GM12878 (cell line): ENCODE results near the gene MAMDC2.

Experiments used
- CTCF ChIP-seq, 3 experiments: IDR thresholded peaks in 2 of 3; conservative IDR thresholded peaks in 1 of 3; 2 replicates each; pipeline ENCODE4 v1.5.1; 2011; ENCODE audit warnings: low read depth in 3 of 3, low read length in 3 of 3, mild to moderate bottlenecking in 3 of 3, control low read depth in 2 of 3, moderate library complexity in 2 of 3, inconsistent platforms in 1 of 3, mixed read lengths in 1 of 3; ENCODE audit not compliant: control insufficient read depth in 2 of 3, insufficient read depth in 1 of 3; ENCODE audit errors: extremely low read depth in 1 of 3
- EP300 ChIP-seq, 2 experiments: fragments of 150-350 bp in 1 of 2; IDR thresholded peaks; 2 replicates each; pipeline ENCODE4 v1.6.1; 2011 to 2012; ENCODE audit warnings: low read depth in 2 of 2, low read length in 2 of 2, borderline replicate concordance in 1 of 2, improper control_type of control experiment in 1 of 2, inconsistent platforms in 1 of 2; ENCODE audit not compliant: control insufficient read depth in 1 of 2
- NR2C2 ChIP-seq: IDR thresholded peaks from 2 replicates; pipeline ENCODE4 v1.6.1; 2011; ENCODE audit warnings: borderline replicate concordance, low read depth; ENCODE audit not compliant: control insufficient read depth, insufficient read length
- POLR2A ChIP-seq: IDR thresholded peaks from 2 replicates; pipeline ENCODE4 v1.6.1; 2011; ENCODE audit warnings: low read depth, mild to moderate bottlenecking, low read length
- POLR2AphosphoS2 ChIP-seq: IDR thresholded peaks from 2 replicates; pipeline ENCODE4 v1.6.1; 2011; ENCODE audit warnings: low read depth, mild to moderate bottlenecking, low read length, improper control_type of control experiment, moderate library complexity
- POLR2AphosphoS5 ChIP-seq: IDR thresholded peaks from 2 replicates; pipeline ENCODE4 v1.6.1; 2011; ENCODE audit warnings: mild to moderate bottlenecking, low read length, inconsistent platforms
- SREBF2 ChIP-seq: IDR thresholded peaks from 2 replicates; pipeline ENCODE4 v1.6.1; 2012; ENCODE audit warnings: mild to moderate bottlenecking, low read length
- TAF1 ChIP-seq: IDR thresholded peaks from 2 replicates; pipeline ENCODE4 v1.6.1; 2011; ENCODE audit warnings: mild to moderate bottlenecking, low read depth, low read length, borderline replicate concordance
- TF ChIP-seq, protein P1 (sequence below): IDR thresholded peaks from 2 replicates; pipeline ENCODE4 v1.6.1; 2011; ENCODE audit warnings: low read depth, mild to moderate bottlenecking, low read length, moderate library complexity, borderline replicate concordance; ENCODE audit errors: extremely low read depth

- TF ChIP-seq, protein P1, sequence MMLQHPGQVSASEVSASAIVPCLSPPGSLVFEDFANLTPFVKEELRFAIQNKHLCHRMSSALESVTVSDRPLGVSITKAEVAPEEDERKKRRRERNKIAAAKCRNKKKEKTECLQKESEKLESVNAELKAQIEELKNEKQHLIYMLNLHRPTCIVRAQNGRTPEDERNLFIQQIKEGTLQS, result no peak
- TF ChIP-seq TAF1, result no peak
- no peak for TF ChIP-seq CTCF (IDR thresholded peaks at IDR 0.05 in 2 of 3, conservative IDR thresholded peaks at IDR 0.05 in 1 of 3; ENCODE audit: control insufficient read depth in 2 of 3, extremely low read depth in 1 of 3, insufficient read depth in 1 of 3, low read depth in 3 of 3, low read length in 3 of 3)
- no peak for TF ChIP-seq NR2C2
- no peak for TF ChIP-seq POLR2A
- no peak for TF ChIP-seq POLR2AphosphoS2
- no peak for TF ChIP-seq EP300 (IDR thresholded peaks at IDR 0.05; ENCODE audit: borderline replicate concordance in 1 of 2, control insufficient read depth in 1 of 2, low read depth in 2 of 2, low read length in 2 of 2)
- TF ChIP-seq POLR2AphosphoS5, result no peak
- no peak for TF ChIP-seq SREBF2
Measured at GRCh38 chr9:70093944-70094343, 50.3 kb downstream of the MAMDC2 start.
